Progenitor cell of endocrine pancreas (in vitro differentiated cells): Measurements from ENCODE around the gene PSME3IP1. TPM values are rescaled to one million over a fixed set of nuclear protein-coding genes. Genes with fewer than 3 reads are reported as not detected.
A peak's percentile ranks its signal among the peaks of the same experiment; 100 is the strongest.

Experiments
- DNase-seq: peaks from one replicate; pipeline ENCODE4 v3.0.0; 2021; ENCODE audit warnings: low spot score; ENCODE audit not compliant: unreplicated experiment
- H3K27ac Mint-ChIP-seq: 2 replicates; pipeline ENCODE4 v1.8.0; 2021; ENCODE audit warnings: mild to moderate bottlenecking, moderate library complexity, mixed read lengths
- H3K27me3 Mint-ChIP-seq: 2 replicates; pipeline ENCODE4 v1.8.0; 2021; ENCODE audit warnings: mixed read lengths
- H3K36me3 Mint-ChIP-seq: 2 replicates; pipeline ENCODE4 v1.8.0; 2022; ENCODE audit warnings: mixed read lengths; ENCODE audit not compliant: insufficient read depth
- H3K4me1 Mint-ChIP-seq: 2 replicates; pipeline ENCODE4 v1.8.0; 2021; ENCODE audit warnings: low read depth, mixed read lengths
- H3K4me3 Mint-ChIP-seq: 2 replicates; pipeline ENCODE4 v1.8.0; 2021; ENCODE audit warnings: low read depth, mild to moderate bottlenecking, moderate library complexity, mixed read lengths
- H3K9me3 Mint-ChIP-seq: 2 replicates; pipeline ENCODE4 v1.8.0; 2021; ENCODE audit warnings: low read depth, mixed read lengths
- total RNA-seq: library from RNA; stranded (reverse); gene quantifications from 2 replicates; pipeline ENCODE4 v1.2.1, GENCODE V29; 2021
- TF ChIP-seq, protein P1 (sequence below): fragments of 200-600 bp; sonication (generic); IDR thresholded peaks from one replicate; pipeline ENCODE4 v1.5.0; 2021; ENCODE audit warnings: antibody characterized with exemption, mild to moderate bottlenecking; ENCODE audit not compliant: unreplicated experiment

The PSME3IP1 gene
- total RNA-seq, 1 donor from 2014 or later: 101 TPM

DNA sequence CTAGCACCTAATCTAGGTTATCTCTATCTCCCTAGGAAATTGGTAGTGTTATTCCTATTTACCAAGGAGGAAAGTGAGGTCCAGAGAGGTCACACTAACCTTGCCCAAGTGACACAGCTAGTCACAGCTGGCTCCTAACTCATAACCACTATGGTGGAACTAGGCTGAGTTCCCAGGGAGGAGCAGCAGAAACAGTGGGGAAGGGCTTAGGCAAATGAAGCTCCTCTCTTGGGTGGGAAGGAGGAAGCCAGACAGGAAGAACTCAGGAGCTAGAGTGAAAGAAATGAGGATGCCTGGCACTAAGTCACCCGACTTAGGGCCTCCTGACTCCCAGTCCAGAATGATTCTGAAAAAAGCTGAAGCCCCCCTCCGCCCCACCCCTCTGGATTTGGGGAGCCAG, 34.5 kb downstream of the PSME3IP1 start:
- Mint-ChIP-seq H3K36me3 (peaks cover 22% of the 10 kb centered on the region), H3K4me1 (peaks cover 7% of the 10 kb centered on the region), H3K4me3 (no peak overlapping the region), H3K27me3 (no peaks in the 10 kb centered on the region), H3K9me3 (no peaks in the 10 kb centered on the region), H3K27ac (no peak overlapping the region)
- TF ChIP-seq, protein P1, sequence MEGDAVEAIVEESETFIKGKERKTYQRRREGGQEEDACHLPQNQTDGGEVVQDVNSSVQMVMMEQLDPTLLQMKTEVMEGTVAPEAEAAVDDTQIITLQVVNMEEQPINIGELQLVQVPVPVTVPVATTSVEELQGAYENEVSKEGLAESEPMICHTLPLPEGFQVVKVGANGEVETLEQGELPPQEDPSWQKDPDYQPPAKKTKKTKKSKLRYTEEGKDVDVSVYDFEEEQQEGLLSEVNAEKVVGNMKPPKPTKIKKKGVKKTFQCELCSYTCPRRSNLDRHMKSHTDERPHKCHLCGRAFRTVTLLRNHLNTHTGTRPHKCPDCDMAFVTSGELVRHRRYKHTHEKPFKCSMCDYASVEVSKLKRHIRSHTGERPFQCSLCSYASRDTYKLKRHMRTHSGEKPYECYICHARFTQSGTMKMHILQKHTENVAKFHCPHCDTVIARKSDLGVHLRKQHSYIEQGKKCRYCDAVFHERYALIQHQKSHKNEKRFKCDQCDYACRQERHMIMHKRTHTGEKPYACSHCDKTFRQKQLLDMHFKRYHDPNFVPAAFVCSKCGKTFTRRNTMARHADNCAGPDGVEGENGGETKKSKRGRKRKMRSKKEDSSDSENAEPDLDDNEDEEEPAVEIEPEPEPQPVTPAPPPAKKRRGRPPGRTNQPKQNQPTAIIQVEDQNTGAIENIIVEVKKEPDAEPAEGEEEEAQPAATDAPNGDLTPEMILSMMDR: no peak
- DNase-seq: no peak

GRCh38 chr16:57150682-57151330, 35.0 kb downstream of the PSME3IP1 start:
- no peak for DNase-seq
- H3K36me3 Mint-ChIP-seq: peaks cover 20% of the 10 kb centered on the region
- no peaks in the 10 kb centered on the region for H3K27me3 Mint-ChIP-seq
- H3K4me3 Mint-ChIP-seq: no peak overlapping the region
- peaks cover 2% of the 10 kb centered on the region for H3K4me1 Mint-ChIP-seq
- TF ChIP-seq, protein P1: no peak
- H3K27ac Mint-ChIP-seq: no peak overlapping the region
- no peaks in the 10 kb centered on the region for H3K9me3 Mint-ChIP-seq

GRCh38 chr16:57149391-57149790, 36.4 kb downstream of the PSME3IP1 start:
- Mint-ChIP-seq H3K9me3 (no peaks in the 10 kb centered on the region), H3K4me1 (peaks cover 3% of the 10 kb centered on the region)

DNA sequence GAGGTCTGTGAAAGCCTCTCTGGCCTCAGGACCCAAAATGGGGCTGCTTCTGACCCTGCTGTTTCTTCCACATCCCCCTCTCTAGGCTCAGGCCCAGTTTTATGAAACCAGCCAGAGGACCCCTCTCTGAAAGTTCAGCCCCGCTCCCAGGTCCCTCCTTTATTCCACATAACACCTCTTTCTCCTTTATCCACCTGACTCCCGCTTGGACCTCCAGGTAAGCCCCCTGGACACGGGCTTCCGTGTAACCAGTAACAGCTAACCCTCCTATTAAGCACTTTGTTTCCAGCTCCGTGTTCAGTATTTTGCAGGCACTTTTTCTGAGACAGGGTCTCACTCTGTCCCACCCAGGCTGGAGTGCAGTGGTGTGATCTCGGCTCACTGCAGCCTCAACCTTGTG, 37.4 kb downstream of the PSME3IP1 start:
- Mint-ChIP-seq H3K4me3 (no peak overlapping the region), H3K9me3 (no peaks in the 10 kb centered on the region), H3K4me1 (peaks cover 3% of the 10 kb centered on the region), H3K27ac (peak overlapping the region; percentile 63), H3K27me3 (no peaks in the 10 kb centered on the region), H3K36me3 (peaks cover 11% of the 10 kb centered on the region)
- TF ChIP-seq, protein P1: no peak
- DNase-seq: no peak

More at GRCh38 chr16:57149391-57149790, 36.4 kb downstream of the PSME3IP1 start:
- peaks cover 18% of the 10 kb centered on the region for H3K36me3 Mint-ChIP-seq
- no peak for DNase-seq
- TF ChIP-seq, protein P1: no peak
- no peaks in the 10 kb centered on the region for H3K27me3 Mint-ChIP-seq
- H3K4me3 Mint-ChIP-seq: no peak overlapping the region
- H3K27ac Mint-ChIP-seq: no peak overlapping the region

- Mint-ChIP-seq H3K4me3 (no peak overlapping the region), H3K27ac (peak overlapping the region; percentile 22), H3K36me3 (peaks cover 5% of the 10 kb centered on the region), H3K9me3 (no peaks in the 10 kb centered on the region), H3K4me1 (peaks cover 3% of the 10 kb centered on the region), H3K27me3 (no peaks in the 10 kb centered on the region)
- TF ChIP-seq, protein P1: no peak
- no peak for DNase-seq
Measured at GRCh38 chr16:57147381-57148221, 38.2 kb downstream of the PSME3IP1 start.
